ENCODE data around the gene NBPF20. TPM values are rescaled to one million over a fixed set of nuclear protein-coding genes. Genes with fewer than 3 reads are reported as not detected.
"Not testable (repeated sequence)": the region's sequence is repeated elsewhere in the genome, so short reads cannot be mapped to it uniquely, and the experiment has no call there.

The NBPF20 gene
- total RNA-seq (2014; rRNA removed): 4.5 and 5.2 TPM in 2 replicates
- Bru-seq, nascent RNA: percentile 45 among the genes with signal in this experiment
- BruChase-seq, experiment 1, labeled RNA remaining after a 6-hour chase: percentile 53 among the genes with signal in this experiment
- BruChase-seq, experiment 2, labeled RNA remaining after a 2-hour chase: percentile 49 among the genes with signal in this experiment
- long read RNA-seq, partial matches to known transcripts: 36 of 60 reads
- long read RNA-seq, other reads (novel, unspliced or antisense): 24 of 60 reads

- TF ChIP-seq CTCF (conservative IDR thresholded peaks at IDR 0.05; ENCODE audit: low read depth, low read length): no peak
- no peak for TF ChIP-seq EZH2phosphoT487 (IDR thresholded peaks at IDR 0.05; ENCODE audit: borderline replicate concordance, low read length)
- DNase-seq: peak; percentile 86
- ChIA-PET CTCF (no interaction called here), POLR2A (ENCODE audit: unreplicated experiment) (no interaction called here)
- peak within 1 kb of the TSS; percentile 88 for H3K4me3 ChIP-seq (ENCODE audit: low read length)
- peaks cover 10% of the 10 kb centered on the region; the same call in 1 of the 2 replicates for H3K27me3 ChIP-seq (ENCODE audit: low read length)
- no peak within 1 kb of the TSS for H3K27ac ChIP-seq (ENCODE audit: low read length)
- H3K9ac ChIP-seq (ENCODE audit: low read length): peak within 1 kb of the TSS; percentile 75
- 0 out of 2 replicates have a peak, but pooled peaks cover 4% of the 10 kb centered on the region for H3K9me3 ChIP-seq (ENCODE audit: low read length)
- peaks cover 9% of the 10 kb centered on the region for H3K79me2 ChIP-seq (ENCODE audit: low read length)
- H4K20me1 ChIP-seq (ENCODE audit: low read length): no peaks in the 10 kb centered on the region
- BruUV-seq (replicated peaks): TSS peak; percentile 61
- peak; percentile 95 for ATAC-seq
- H3K9me2 ChIP-seq (replicated peaks; ENCODE audit: low read length): no peaks in the 10 kb centered on the region
- H3K4me1 ChIP-seq (ENCODE audit: insufficient read depth, low read length): 0 out of 2 replicates have a peak, but pooled peaks cover 5% of the 10 kb centered on the region
- H2AFZ ChIP-seq (ENCODE audit: low read length): peak within 1 kb of the TSS; percentile 100
- intact Hi-C loops (cut with micrococcal nuclease): no loop called here
- peak within 1 kb of the TSS; percentile 99 for H3K4me2 ChIP-seq (ENCODE audit: low read length)
- H3K36me3 ChIP-seq (ENCODE audit: low read depth, low read length): no peaks in the 10 kb centered on the region
- no peaks in the 10 kb centered on the region for H3F3A ChIP-seq (ENCODE audit: low read length, unreplicated experiment)
Observed at GRCh38 chr1:145425436-145426029, at the start of gene NBPF20. TSS of gene NBPF20 (minus strand) at chr1:145425603. CDS start at chr1:145405272, 20,331 bp downstream.

GRCh38 chr1:145474837-145475368 is 49.5 kb upstream of the NBPF20 start:
- ATAC-seq; H3K79me2 ChIP-seq (ENCODE audit: low read length): not testable (repeated sequence)

GRCh38 chr1:145472731-145473130 is 47.3 kb upstream of the NBPF20 start:
- POLR2A ChIA-PET (ENCODE audit: unreplicated experiment): not testable (repeated sequence)

More at GRCh38 chr1:145474837-145475368, 49.5 kb upstream of the NBPF20 start:
- intact Hi-C loops (cut with micrococcal nuclease); H3K9me2 ChIP-seq (replicated peaks; ENCODE audit: low read length); H2AFZ ChIP-seq (ENCODE audit: low read length); H3K9me3 ChIP-seq (ENCODE audit: low read length); H3K9ac ChIP-seq (ENCODE audit: low read length); H3K4me1 ChIP-seq (ENCODE audit: insufficient read depth, low read length); POLR2A ChIA-PET (ENCODE audit: unreplicated experiment); H3K27me3 ChIP-seq (ENCODE audit: low read length); H3K36me3 ChIP-seq (ENCODE audit: low read depth, low read length); H3K27ac ChIP-seq (ENCODE audit: low read length); BruUV-seq (replicated peaks); CTCF ChIA-PET; DNase-seq; H3K4me2 ChIP-seq (ENCODE audit: low read length); H4K20me1 ChIP-seq (ENCODE audit: low read length); H3F3A ChIP-seq (ENCODE audit: low read length, unreplicated experiment); H3K4me3 ChIP-seq (ENCODE audit: low read length): not testable (repeated sequence)

GRCh38 chr1:145471365-145471764 is 46.0 kb upstream of the NBPF20 start:
- POLR2A ChIA-PET (ENCODE audit: unreplicated experiment); H3K27me3 ChIP-seq (ENCODE audit: low read length); H3K9me3 ChIP-seq (ENCODE audit: low read length); BruUV-seq (replicated peaks); H2AFZ ChIP-seq (ENCODE audit: low read length); intact Hi-C loops (cut with micrococcal nuclease); H3K4me1 ChIP-seq (ENCODE audit: insufficient read depth, low read length); H4K20me1 ChIP-seq (ENCODE audit: low read length); CTCF ChIA-PET; H3K4me2 ChIP-seq (ENCODE audit: low read length); H3K27ac ChIP-seq (ENCODE audit: low read length); H3K9me2 ChIP-seq (replicated peaks; ENCODE audit: low read length); H3K36me3 ChIP-seq (ENCODE audit: low read depth, low read length); H3K9ac ChIP-seq (ENCODE audit: low read length); H3F3A ChIP-seq (ENCODE audit: low read length, unreplicated experiment); H3K4me3 ChIP-seq (ENCODE audit: low read length); H3K79me2 ChIP-seq (ENCODE audit: low read length): not testable (repeated sequence)
- DNase-seq (peak; percentile 63), ATAC-seq (peak; percentile 37; the same call in 1 of the 2 replicates)

More at GRCh38 chr1:145472731-145473130, 47.3 kb upstream of the NBPF20 start:
- H3K9ac ChIP-seq (ENCODE audit: low read length); H3K9me2 ChIP-seq (replicated peaks; ENCODE audit: low read length); H3K79me2 ChIP-seq (ENCODE audit: low read length); H3K27ac ChIP-seq (ENCODE audit: low read length); ATAC-seq; DNase-seq; CTCF ChIA-PET; H3K36me3 ChIP-seq (ENCODE audit: low read depth, low read length); H3K9me3 ChIP-seq (ENCODE audit: low read length); H3K4me3 ChIP-seq (ENCODE audit: low read length); H3K4me2 ChIP-seq (ENCODE audit: low read length); H4K20me1 ChIP-seq (ENCODE audit: low read length); intact Hi-C loops (cut with micrococcal nuclease); H3F3A ChIP-seq (ENCODE audit: low read length, unreplicated experiment); H3K4me1 ChIP-seq (ENCODE audit: insufficient read depth, low read length); H2AFZ ChIP-seq (ENCODE audit: low read length); H3K27me3 ChIP-seq (ENCODE audit: low read length); BruUV-seq (replicated peaks): not testable (repeated sequence)

GRCh38 chr1:145465405-145466144 is 40.2 kb upstream of the NBPF20 start:
- H2AFZ ChIP-seq (ENCODE audit: low read length); H3K9me2 ChIP-seq (replicated peaks; ENCODE audit: low read length); H3F3A ChIP-seq (ENCODE audit: low read length, unreplicated experiment); H3K27ac ChIP-seq (ENCODE audit: low read length); H3K79me2 ChIP-seq (ENCODE audit: low read length); H3K9ac ChIP-seq (ENCODE audit: low read length); H3K9me3 ChIP-seq (ENCODE audit: low read length); H4K20me1 ChIP-seq (ENCODE audit: low read length); intact Hi-C loops (cut with micrococcal nuclease); H3K27me3 ChIP-seq (ENCODE audit: low read length); CTCF ChIA-PET; H3K4me1 ChIP-seq (ENCODE audit: insufficient read depth, low read length); H3K36me3 ChIP-seq (ENCODE audit: low read depth, low read length): not testable (repeated sequence)
- peak overlapping the region; percentile 70 for H3K4me2 ChIP-seq (ENCODE audit: low read length)
- POLR2A ChIA-PET (ENCODE audit: unreplicated experiment): interaction anchor here (0.5 to 0.7 kb wide), 3 partner anchors 338 to 1702 kb away, joined by 3 to 4 read pairs (median 4); no protein-coding TSS in a partner anchor
- TSS peak; percentile 100 for BruUV-seq (replicated peaks)
- peak; percentile 75 for ATAC-seq
- H3K4me3 ChIP-seq (ENCODE audit: low read length): peak overlapping the region; percentile 50
- peak; percentile 82 for DNase-seq

All from PC-3 (cell line).